OCI-LY7 (cell line): Measurements from ENCODE around the gene DENND6B. TPM values are rescaled to one million over a fixed set of nuclear protein-coding genes. Genes with fewer than 3 reads are reported as not detected.

Source experiments
- BruUV-seq: library from RNA; stranded (reverse); fragments of 400-500 nt; replicated peaks from 2 replicates; lab custom pipeline; 2021; lab: Mats Ljungman, UMichigan
- CTCF ChIA-PET: fragments of 300-600 bp; sonication (Branson Sonifier 250); formaldehyde crosslinking; loops from one replicate; lab custom pipeline; 2022; ENCODE audit warnings: antibody characterized with exemption; ENCODE audit not compliant: unreplicated experiment; lab: Charles Lee
- POLR2A ChIA-PET: fragments of 300-600 bp; sonication (Branson Sonifier 250); formaldehyde crosslinking; loops from one replicate; lab custom pipeline; 2022; ENCODE audit warnings: antibody characterized with exemption; lab: Charles Lee
- DNase-seq: peaks from one replicate; pipeline ENCODE4 v3.0.0-alpha.2; 2015; ENCODE audit warnings: low spot score
- H2AFZ ChIP-seq: fragments of 200-600 bp; sonication (generic), shearing (Covaris generic); 2 replicates; pipeline ENCODE4 v1.6.1; 2014; ENCODE audit warnings: mild to moderate bottlenecking, antibody characterized with exemption, low read length, moderate library complexity
- H3K27ac ChIP-seq: fragments of 200-600 bp; sonication (generic); 2 replicates; pipeline ENCODE4 v1.5.1; 2014; ENCODE audit warnings: mixed run types, low read depth, mild to moderate bottlenecking, moderate library complexity, low read length, inconsistent platforms; ENCODE audit not compliant: poor library complexity, severe bottlenecking
- H3K36me3 ChIP-seq: fragments of 200-600 bp; sonication (generic); 2 replicates; pipeline ENCODE4 v1.6.1; 2014; ENCODE audit warnings: mild to moderate bottlenecking, antibody characterized with exemption, low read length, moderate library complexity, mixed read lengths; ENCODE audit not compliant: insufficient read depth
- H3K4me1 ChIP-seq: fragments of 200-600 bp; sonication (generic); 2 replicates; pipeline ENCODE4 v1.5.1; 2014; ENCODE audit warnings: mild to moderate bottlenecking, low read length; ENCODE audit not compliant: insufficient read depth, poor library complexity, severe bottlenecking
- H3K4me2 ChIP-seq: fragments of 200-600 bp; sonication (generic); 2 replicates; pipeline ENCODE4 v1.6.1; 2014; ENCODE audit warnings: mild to moderate bottlenecking, low read length
- H3K4me3 ChIP-seq: fragments of 200-600 bp; sonication (generic); 2 replicates; pipeline ENCODE4 v1.5.1; 2014; ENCODE audit warnings: mild to moderate bottlenecking, low read depth, low read length; ENCODE audit not compliant: poor library complexity, severe bottlenecking
- H3K79me2 ChIP-seq: fragments of 200-600 bp; sonication (generic); 2 replicates; pipeline ENCODE4 v1.6.1; 2016; ENCODE audit warnings: low read depth, mild to moderate bottlenecking, low read length, moderate library complexity, mixed read lengths; ENCODE audit not compliant: insufficient read depth
- H3K9me2 ChIP-seq: fragments of 200-600 bp; sonication (generic); 2 replicates; pipeline ENCODE4 v1.6.1; 2016; ENCODE audit warnings: mild to moderate bottlenecking, low read length, mixed read lengths; ENCODE audit not compliant: insufficient read depth
- H3K9me3 ChIP-seq: fragments of 200-600 bp; sonication (generic); 2 replicates; pipeline ENCODE4 v1.6.1; 2014; ENCODE audit warnings: mild to moderate bottlenecking, mixed run types, low read length, mixed read lengths
- H4K20me1 ChIP-seq: fragments of 200-600 bp; sonication (generic); 2 replicates; pipeline ENCODE4 v1.6.1; 2014; ENCODE audit warnings: mild to moderate bottlenecking, antibody characterized with exemption, low read length, moderate library complexity, mixed read lengths; ENCODE audit not compliant: insufficient read depth
- EZH2phosphoT487 ChIP-seq: fragments of 200-600 bp; sonication (generic); IDR thresholded peaks from 2 replicates; pipeline ENCODE4 v1.6.1; 2018; ENCODE audit warnings: low read depth, borderline replicate concordance, mild to moderate bottlenecking, mixed run types, antibody characterized with exemption, low read length, moderate library complexity, mixed read lengths
- intact Hi-C: fragments of 100-400 bp; cut with micrococcal nuclease; formaldehyde crosslinking; loops from one replicate; pipeline ENCODE4 v1.10.0; 2022; ENCODE audit not compliant: unreplicated experiment
- total RNA-seq, 2 experiments: library from RNA; depleted of rRNA in 1 of 2; stranded (reverse); fragments of >200 nt in 1 of 2; shearing (Covaris generic) in 1 of 2; gene quantifications; 2 replicates each; pipeline ENCODE4 v1.2.3, GENCODE V29; 2014 to 2022
- TF ChIP-seq, protein P1 (sequence below): fragments of 200-600 bp; sonication (generic); conservative IDR thresholded peaks from 2 replicates; pipeline ENCODE4 v1.5.1; 2014; ENCODE audit warnings: mild to moderate bottlenecking, antibody characterized with exemption, low read length, moderate library complexity, mixed read lengths

Gene DENND6B
- total RNA-seq, 2 experiments from 2014 or later: 31.6 to 45.0 TPM

DNA sequence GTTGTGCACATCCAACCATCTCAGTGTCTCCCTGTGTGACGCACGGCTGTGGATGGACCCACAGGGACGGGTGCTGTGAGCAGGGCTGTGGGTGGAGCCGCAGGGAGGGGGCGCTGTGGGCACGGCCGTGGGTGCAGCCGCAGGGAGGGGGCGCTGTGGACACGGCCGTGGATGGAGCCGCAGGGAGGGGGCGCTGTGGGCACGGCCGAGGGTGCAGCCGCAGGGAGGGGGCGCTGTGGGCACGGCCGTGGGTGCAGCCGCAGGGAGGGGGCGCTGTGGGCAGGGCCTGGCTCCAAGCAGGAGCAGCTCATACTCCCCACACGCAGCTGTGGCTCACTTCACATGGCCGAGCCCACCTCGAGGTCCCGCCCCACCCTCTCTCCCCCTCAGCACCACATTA lies 50.7 kb downstream of the DENND6B start:
- ChIA-PET CTCF (interaction anchor here (0.6 to 1.5 kb wide), 13 partner anchors 12 to 150 kb away, joined by 3 to 20 read pairs (median 6); partner anchors contain the start of gene TUBGCP6), POLR2A (interaction anchor here (0.5 to 1.1 kb wide), 6 partner anchors 8 to 416 kb away, joined by 3 to 5 read pairs (median 4); no protein-coding TSS in a partner anchor)
- Histone ChIP-seq H4K20me1 (no peaks in the 10 kb centered on the region), H3K9me3 (peaks cover 5% of the 10 kb centered on the region; the same call in 1 of the 2 replicates), H3K79me2 (no peaks in the 10 kb centered on the region), H3K27ac (peak overlapping the region; percentile 40), H3K4me2 (no peak overlapping the region), H3K4me1 (peaks cover 16% of the 10 kb centered on the region), H3K36me3 (peaks cover 16% of the 10 kb centered on the region; the same call in 1 of the 2 replicates), H2AFZ (no peak overlapping the region), H3K9me2 (no peaks in the 10 kb centered on the region), H3K4me3 (no peak overlapping the region)
- TF ChIP-seq EZH2phosphoT487: no peak
- TF ChIP-seq, protein P1, sequence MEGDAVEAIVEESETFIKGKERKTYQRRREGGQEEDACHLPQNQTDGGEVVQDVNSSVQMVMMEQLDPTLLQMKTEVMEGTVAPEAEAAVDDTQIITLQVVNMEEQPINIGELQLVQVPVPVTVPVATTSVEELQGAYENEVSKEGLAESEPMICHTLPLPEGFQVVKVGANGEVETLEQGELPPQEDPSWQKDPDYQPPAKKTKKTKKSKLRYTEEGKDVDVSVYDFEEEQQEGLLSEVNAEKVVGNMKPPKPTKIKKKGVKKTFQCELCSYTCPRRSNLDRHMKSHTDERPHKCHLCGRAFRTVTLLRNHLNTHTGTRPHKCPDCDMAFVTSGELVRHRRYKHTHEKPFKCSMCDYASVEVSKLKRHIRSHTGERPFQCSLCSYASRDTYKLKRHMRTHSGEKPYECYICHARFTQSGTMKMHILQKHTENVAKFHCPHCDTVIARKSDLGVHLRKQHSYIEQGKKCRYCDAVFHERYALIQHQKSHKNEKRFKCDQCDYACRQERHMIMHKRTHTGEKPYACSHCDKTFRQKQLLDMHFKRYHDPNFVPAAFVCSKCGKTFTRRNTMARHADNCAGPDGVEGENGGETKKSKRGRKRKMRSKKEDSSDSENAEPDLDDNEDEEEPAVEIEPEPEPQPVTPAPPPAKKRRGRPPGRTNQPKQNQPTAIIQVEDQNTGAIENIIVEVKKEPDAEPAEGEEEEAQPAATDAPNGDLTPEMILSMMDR: peak; percentile 94
- intact Hi-C loops: loop anchor here (1.0 to 2.0 kb wide), 3 partner anchors 43 to 66 kb away; partner anchors contain the start of gene DENND6B
- peak; percentile 86 for DNase-seq
- no TSS peak for BruUV-seq

DNA sequence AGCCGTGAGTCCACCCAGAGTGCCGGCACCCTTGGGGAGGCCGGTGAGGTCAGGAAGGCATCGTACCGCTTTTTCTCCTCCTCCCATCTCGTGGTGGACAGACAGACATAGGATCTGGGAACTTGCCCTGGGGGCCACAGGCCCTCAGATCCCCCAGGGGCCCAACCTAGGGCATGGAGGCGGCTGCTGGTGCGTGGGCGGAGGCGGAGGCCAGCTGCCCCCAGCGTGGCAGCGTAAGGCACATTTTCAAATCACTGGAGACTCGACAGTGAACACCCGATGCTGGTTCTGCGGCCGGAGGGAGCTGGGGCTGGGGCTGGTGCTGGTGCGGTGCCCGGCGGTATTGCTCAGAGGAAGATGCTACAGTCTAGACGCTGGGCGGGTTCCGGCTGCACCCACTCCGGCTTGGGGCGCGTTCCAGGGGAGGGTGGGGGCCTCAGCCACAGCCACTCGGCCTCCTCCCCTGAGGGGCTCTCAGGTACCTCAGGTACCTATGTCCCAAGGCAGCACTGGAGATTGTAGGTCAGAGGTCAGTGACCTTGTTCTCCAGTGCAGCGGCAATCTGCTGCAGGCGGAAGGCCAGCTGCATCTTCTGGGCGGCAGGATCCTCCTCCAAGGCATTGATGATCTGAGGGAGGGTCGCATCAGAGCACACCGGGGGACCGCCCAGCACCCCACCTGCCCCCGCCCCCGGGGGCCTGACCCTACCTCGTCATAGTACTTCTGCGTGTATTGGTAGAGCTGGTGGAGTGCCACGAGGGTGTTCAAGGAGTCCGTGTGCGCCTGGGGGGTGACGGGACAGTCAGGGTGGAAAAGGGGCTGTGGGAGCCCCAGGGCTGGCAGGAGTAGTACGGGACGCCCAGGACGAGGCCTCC lies 51.4 kb downstream of the DENND6B start:
- Histone ChIP-seq H3K36me3 (peaks cover 16% of the 10 kb centered on the region; the same call in 1 of the 2 replicates), H3K79me2 (no peaks in the 10 kb centered on the region), H3K9me3 (peaks cover 5% of the 10 kb centered on the region; the same call in 1 of the 2 replicates), H2AFZ (no peak overlapping the region), H3K4me1 (peaks cover 23% of the 10 kb centered on the region), H4K20me1 (no peaks in the 10 kb centered on the region), H3K9me2 (no peaks in the 10 kb centered on the region), H3K4me3 (no peak overlapping the region), H3K4me2 (no peak overlapping the region), H3K27ac (no peak overlapping the region)
- ChIA-PET CTCF (interaction anchor here (1.0 to 1.5 kb wide), 4 partner anchors 13 to 52 kb away, joined by 3 to 20 read pairs (median 7); no protein-coding TSS in a partner anchor), POLR2A (interaction anchor here (1.1 kb wide), 1 partner anchor 45 kb away, joined by 4 read pairs; no protein-coding TSS in a partner anchor)
- no TSS peak for BruUV-seq
- intact Hi-C loops: loop anchor here (1.0 to 2.0 kb wide), 3 partner anchors 43 to 67 kb away; partner anchors contain the start of gene DENND6B
- TF ChIP-seq, protein P1: no peak
- TF ChIP-seq EZH2phosphoT487: no peak
- no peak for DNase-seq
